GM19395 (cell line): ENCODE data around the gene DCDC2B.
A peak's percentile ranks its signal among the peaks of the same experiment; 100 is the strongest.
"Not testable (repeated sequence)": the region's sequence is repeated elsewhere in the genome, so short reads cannot be mapped to it uniquely, and the experiment has no call there.

ENCODE experiments used
- ATAC-seq: cut with Tn5 transposase; IDR thresholded peaks from one replicate; pipeline ENCODE4 v1.9.1; 2021; ENCODE audit warnings: mild to moderate bottlenecking, moderate library complexity; ENCODE audit not compliant: unreplicated experiment

Gene DCDC2B

DNA sequence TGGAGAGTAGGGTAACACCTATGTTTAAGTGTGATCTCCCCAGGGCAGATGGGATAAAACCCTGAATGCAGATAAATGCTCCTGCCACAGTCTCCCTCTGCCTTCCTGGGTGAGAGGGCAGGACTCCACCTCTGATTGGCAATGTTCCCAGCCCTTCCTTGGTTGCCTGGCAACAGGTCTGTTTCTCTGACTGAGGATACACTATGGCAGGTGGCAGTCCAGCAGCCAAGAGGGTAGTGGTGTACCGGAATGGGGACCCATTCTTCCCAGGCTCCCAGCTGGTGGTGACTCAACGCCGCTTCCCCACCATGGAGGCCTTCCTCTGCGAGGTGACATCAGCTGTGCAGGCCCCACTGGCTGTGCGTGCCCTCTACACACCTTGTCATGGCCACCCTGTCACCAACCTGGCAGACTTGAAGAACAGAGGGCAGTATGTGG lies at the start of gene DCDC2B:
Gene DCDC2B, plus strand, starts transcription at position 199 of the 438 bp plus-strand sequence. Its CDS starts 5 bp downstream, at position 204.
- ATAC-seq = no peak

DNA sequence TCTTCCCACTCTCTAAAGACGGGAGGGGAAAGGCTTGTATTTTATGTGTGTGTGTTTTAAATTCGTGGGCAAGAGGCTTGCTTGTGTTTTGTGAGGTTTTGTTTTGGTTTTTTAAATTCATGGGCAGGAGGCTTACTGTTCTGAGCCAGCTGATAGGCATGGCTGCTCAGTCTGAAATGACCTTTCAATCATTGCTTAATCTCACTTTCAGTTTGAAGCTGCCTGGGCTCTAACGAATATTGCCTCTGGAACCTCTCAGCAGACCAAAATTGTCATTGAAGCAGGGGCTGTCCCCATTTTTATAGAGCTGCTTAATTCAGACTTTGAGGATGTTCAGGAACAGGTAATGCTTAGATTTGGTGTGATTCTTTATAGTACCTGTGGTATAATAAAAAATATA lies 49.7 kb upstream of the DCDC2B start:
- ATAC-seq = no peak

DNA sequence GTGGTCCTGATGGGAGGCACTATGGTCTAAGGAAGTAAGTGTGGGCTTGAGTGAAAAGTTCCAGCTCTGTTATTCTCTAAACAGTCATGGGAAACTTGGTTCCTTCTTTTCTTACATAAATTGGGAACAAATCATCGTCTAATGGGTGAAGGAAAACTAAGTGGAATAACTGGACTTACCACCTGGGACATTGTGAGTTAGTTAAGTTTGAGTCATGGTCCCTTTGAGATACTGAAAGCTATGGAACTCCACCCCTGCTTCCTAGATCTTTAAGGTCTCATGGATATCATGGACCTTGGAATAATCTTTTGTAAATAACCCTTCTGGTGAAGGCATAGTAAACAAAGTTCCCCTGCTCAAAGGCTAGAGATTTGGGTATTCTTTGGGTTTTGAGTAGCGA lies 45.5 kb upstream of the DCDC2B start:
- ATAC-seq = no peak

DNA sequence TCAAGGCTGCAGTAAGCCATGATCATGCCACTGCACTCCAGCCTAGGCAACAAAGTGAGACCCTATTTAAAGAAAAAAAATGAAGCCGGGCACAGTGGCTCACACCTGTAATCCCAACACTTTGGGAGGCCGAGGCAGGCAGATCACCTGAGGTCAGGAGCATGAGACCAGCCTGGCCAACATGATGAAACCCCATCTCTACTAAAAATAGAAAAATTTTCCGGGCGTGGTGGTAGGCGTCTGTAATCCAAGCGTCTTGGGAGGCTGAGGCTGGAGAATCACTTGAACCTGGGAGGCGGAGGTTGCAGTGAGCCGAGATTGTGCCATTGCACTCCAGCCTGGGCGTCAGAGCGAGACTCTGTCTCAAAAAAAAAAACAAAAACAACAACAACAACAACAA lies 43.3 kb upstream of the DCDC2B start:
- not testable (repeated sequence) for ATAC-seq

DNA sequence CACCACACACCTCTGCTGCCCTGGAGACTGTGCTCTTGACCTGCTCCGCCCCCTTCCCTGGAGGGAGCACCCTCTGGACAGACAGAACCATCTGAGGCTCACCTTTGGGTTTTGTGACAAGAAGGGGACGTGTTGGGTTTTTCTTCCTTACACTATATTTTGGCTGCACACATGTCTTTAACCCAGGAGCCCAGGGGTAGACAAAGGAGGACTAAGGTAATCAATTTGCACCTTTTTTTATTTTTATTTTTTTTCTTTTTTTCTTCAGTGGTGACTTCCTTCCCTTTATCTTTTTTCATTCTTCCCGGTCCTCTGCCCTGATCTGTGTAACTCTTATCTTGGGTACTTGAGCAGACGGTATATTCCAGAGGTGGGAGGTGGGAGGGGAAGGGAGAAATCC lies 37.9 kb upstream of the DCDC2B start:
- ATAC-seq = no peak

DNA sequence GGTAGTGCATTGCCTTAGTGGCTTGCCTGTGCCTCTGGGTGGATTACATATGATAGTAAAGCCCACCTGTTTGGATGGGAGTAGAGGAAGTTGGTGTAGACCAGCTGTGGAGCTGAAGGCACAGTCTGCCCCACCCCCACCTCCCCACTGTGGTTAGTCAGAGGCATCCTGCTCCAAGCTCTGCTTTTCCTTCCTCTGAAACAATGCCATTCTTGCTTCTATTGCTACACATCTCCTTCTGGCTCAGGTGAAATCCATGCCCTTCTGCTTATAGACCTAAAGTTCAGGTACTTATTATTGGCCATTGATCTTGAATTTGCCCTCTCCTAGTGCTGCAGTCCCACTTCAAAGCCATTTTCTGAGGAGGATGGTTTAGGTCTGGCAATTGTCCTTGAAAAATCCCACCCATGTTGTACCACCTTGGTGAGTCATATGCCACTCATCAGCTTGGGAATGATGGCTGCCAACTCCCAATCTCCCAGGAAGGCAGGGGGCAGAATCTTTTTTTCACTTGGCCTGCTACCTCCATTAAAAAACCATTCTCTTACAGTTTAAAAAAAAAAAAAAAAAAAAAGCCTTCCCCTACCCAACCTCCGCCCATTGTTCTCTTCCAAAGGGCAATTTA lies 36.2 kb upstream of the DCDC2B start:
- no peak for ATAC-seq

DNA sequence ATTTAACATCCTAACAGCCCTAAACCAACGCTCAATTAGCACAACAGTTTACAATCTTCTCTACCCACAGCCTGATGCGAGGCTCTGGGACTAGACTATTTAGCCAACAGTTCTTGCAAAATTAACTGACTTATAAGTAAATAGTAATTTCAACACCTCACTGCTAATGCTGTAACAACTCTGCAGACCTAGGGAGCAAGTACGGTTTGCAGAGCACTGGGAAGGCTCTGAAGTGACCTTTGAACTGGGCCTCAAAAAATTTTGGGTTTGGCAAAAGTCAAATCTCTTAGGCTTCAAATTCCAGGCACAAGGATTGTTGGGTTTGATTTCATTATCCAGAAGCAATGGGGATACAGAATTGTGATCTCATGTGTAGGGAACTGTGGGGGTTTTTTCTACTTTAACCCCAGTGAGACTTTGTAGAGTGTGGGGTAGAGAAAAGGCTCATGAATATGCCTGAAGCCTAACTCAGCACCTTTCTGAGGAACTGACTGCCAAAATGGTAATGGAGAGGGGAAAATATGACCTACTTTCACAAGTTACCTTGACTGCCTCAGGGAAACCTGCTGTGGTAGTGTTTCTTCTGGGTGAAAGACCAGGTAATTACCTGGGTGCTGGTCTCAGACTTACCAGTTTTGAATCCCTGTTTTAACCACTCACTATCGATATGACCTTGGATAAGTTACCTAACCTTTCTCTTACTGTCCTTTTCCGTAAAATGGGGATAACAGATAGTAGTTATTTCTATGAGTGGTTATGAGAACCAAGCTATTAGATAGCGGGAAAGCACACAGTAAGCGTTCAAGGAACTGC lies 30.3 kb upstream of the DCDC2B start:
- ATAC-seq = no peak

DNA sequence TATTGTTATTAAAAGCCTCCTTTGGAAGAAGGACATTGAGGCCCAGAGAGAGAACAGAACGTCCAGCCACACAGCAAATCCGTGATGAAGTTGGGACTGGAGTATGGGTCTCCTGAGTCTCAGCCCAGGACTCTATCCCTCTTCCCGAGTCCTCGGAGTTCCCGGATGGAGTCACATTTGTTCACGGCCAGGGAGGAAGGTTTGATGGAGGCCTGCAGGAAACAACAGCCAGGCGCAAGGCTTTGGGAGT lies 29.8 kb upstream of the DCDC2B start:
- ATAC-seq = no peak

DNA sequence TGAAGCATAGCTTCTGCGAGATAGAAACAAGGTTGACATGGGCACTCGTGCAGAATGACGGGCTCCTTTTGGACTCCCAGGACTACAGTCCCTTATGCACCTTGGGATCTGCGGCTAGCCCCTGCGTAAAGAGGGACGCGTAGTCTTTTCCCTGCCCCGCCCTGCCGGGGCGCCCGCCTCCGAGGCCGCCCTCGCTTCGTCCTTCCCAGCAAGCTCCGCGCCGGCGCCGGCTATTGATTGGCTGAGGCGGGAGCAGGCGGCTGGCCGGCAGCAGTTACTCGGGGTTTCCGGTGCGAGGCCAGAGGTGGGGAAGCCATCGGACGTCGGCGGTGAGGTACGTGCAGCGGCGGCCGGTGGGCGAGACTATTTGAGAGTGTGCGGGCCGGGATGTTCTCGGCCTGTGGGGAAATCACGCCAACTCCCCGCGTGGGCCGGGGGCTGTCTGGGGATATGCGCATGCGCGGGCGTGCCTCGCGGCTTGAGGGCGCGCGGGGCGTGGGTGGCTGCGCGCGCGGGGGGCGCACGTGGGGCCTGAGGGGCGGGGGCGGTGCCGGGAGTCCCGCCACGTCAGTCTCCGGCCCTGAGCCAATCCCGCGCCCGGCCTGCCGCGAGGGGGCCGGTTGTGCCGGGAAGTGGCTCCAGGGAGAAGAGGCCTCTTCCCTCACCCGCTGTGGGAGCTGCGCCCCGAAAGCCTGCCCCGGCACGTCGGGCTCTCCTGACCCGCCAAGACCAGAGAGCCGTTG lies 29.3 kb upstream of the DCDC2B start, which contains the start of gene TXLNA:
Gene TXLNA, plus strand, starts transcription at position 233 of the 743 bp plus-strand sequence. CDS start 671 bp downstream, outside the sequence.
- ATAC-seq = peak; percentile 87

DNA sequence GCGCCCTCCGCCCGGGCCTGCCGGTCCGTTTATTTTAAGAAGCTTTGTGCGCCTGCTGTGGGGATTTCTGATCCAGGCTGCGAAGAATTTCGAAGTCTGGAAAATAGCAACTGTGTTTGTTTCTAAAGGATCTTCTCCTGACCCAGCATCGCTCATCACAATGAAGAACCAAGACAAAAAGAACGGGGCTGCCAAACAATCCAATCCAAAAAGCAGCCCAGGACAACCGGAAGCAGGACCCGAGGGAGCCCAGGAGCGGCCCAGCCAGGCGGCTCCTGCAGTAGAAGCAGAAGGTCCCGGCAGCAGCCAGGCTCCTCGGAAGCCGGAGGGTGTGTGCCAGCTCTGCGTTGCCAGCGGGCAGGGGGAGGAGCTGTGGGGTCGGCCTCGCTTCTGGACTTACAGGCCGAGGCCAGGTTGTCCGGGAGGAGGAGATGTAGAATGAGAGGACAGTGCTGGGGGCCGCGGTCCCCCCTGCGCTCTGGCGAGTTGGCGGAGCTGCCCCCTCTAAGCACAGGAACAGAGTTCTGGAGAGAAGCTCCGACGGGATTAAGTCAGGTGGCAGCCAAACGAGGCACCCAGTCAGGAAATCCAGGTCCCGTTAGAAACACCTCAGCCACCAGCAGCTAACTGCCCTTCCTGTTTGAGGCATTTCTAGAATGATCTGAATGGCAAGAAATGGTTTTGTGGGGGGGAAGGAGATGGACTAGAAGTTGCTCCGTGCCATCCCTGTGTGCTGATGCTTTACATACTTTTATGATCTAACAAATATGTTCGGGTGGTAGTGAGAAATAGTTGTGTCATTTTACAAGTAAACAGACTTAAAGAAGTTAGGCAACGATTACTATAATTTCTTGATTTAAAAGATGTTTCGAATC lies 28.5 kb upstream of the DCDC2B start:
- no peak for ATAC-seq

DNA sequence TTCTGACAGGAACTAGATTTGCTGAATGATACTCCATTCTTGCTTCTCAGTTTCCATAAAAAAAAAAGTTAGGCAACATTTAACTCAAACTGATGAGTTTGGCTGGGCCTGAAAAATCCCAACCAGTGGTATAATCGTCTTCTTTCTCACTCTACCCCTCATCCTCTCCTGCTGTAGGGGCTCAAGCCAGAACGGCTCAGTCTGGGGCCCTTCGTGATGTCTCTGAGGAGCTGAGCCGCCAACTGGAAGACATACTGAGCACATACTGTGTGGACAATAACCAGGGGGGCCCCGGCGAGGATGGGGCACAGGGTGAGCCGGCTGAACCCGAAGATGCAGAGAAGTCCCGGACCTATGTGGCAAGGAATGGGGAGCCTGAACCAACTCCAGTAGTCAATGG lies 27.8 kb upstream of the DCDC2B start:
- ATAC-seq = no peak

DNA sequence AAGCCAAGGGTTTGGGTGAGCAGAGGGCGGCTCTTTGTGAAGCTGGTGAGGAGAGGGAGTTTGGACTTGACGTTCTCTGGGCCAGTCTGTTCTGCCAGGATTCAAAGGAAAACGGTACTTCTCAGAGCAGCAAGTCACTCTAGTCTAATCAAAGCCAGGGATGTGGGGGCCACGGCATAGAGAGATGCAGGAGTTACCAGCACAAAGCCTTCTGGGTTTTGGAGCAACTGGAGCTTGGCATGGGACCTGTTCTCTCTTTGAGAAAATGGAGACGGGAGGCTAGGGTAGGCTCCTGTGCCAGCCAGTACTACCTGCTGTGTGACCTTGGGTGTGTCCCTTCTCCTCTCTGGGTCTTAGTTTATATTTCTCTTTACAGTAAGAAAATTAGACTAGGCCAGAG lies 27.3 kb upstream of the DCDC2B start:
- no peak for ATAC-seq

DNA sequence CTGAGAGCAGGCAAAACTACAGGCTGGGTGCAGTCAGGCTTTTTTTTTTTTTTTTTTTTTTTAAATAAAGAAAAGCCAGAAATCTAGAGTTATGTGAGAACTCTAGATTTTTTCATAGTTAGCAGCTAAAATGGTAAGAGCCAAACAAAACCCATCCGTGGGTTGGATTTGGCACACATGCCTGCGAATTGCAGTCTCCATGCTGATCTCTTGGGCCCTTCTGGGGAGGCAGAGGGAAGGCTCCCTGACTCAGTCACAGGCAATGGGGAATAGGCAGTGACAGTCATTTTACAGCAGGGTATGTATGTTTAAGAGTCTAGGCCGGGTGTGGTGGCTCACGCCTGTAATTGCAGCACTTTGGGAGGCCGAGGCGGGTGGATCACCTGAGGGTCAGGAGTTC lies 26.8 kb upstream of the DCDC2B start:
- no peak for ATAC-seq

DNA sequence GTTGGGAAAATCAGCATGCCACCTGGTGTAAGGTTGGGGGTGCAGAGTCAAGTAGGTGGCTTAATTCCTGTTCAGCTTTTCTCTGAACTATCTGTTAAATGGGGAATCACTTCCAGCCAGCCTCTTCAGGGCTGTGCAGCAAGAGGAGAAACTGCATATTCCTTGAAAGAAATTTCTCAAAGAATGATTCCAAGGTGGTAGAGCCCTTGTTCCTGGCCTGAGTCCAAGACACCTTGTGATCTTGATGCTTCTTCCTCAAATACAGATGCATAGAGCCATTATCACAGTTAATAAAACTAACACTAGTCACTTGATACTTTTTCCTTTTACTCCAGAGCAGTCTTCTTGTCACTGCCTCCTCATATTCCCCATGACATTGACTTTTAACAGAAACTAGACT lies 24.2 kb upstream of the DCDC2B start:
- no peak for ATAC-seq

DNA sequence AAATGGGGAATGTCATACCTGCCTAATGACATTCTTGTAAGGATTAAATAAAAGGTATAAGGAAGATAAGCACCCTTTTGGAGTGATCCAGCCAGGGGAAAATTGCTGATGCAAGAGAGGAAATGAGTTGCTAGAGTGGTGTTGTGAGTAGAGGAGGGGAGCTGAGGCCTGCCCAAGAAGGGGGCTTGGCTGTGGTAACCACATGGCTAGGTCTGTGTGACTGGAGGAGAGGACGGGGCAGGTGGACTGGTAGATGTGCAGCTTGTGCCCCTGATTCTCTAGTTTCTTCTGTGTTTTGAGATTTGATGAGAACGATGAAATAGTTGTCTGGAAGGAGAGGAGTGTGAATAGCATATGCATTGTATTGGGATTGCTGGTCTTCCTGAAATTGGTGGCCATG lies 22.8 kb upstream of the DCDC2B start:
- no peak for ATAC-seq

DNA sequence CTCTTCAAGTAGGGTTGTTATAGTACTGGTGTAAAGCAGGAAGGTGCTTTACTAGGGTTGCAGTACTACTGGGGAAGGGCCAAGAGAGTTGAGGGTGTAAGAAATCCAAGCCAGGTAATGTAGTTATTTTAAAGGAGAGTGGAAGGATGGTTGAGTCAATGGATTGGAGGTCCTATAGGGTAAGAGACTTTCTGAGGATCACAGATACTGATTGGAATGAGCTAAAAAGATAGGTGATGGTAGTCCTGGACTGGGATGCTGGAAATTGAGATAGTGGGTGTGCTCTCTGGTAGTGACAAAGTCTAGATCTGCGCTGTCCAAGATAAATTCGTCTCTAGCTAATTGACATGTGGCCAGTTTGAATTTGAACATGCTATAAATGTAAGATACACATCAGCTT lies 22.4 kb upstream of the DCDC2B start:
- ATAC-seq = no peak

DNA sequence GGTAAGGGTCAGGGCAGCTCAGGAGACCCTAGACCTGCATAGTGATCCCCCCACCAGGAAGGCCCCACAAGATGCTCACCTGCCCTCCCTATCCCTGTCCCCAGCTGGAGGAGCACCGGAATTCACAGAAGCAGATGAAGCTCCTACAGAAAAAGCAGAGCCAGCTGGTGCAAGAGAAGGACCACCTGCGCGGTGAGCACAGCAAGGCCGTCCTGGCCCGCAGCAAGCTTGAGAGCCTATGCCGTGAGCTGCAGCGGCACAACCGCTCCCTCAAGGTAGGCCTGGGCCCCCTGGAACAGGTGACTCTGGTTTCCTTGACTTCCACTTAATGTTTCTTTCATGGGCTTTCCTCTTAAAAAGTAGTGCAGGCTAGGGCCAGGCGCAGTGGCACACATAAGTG lies 21.0 kb upstream of the DCDC2B start:
- no peak for ATAC-seq

DNA sequence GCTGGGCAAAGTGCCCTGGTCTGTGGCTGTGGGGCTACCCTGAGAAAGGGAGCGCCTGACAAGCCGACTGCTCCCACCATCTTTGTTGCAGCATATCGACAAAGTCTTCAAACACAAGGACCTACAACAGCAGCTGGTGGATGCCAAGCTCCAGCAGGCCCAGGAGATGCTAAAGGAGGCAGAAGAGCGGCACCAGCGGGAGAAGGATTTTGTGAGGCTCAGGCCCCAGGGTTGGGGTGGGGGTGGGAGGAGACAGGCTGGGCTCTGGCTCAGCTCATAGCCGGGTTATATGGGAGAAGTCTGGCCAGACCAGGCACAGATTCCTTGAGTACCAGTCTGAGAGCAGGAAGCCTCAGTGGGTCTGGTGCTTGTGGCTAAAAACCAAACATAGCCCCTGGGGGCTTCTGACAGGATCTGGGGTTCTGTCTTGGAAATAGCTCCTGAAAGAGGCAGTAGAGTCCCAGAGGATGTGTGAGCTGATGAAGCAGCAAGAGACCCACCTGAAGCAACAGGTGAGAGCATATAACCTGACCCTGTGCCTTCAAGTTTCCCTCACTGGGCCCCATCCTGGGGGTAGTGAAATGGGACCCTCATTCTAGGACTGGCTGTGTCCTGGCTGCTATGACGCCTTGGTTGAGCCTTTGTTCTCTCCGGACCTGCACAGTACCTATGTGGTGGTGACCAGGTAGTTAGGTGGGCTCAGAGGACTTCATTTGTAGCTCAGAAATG lies 16.5 kb upstream of the DCDC2B start:
- ATAC-seq = no peak

DNA sequence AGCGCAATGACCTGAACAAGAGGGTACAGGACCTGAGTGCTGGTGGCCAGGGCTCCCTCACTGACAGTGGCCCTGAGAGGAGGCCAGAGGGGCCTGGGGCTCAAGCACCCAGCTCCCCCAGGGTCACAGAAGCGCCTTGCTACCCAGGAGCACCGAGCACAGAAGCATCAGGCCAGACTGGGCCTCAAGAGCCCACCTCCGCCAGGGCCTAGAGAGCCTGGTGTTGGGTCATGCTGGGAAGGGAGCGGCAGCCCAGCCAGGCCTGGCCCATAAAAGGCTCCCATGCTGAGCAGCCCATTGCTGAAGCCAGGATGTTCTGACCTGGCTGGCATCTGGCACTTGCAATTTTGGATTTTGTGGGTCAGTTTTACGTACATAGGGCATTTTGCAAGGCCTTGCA lies 13.9 kb upstream of the DCDC2B start:
- ATAC-seq = no peak

DNA sequence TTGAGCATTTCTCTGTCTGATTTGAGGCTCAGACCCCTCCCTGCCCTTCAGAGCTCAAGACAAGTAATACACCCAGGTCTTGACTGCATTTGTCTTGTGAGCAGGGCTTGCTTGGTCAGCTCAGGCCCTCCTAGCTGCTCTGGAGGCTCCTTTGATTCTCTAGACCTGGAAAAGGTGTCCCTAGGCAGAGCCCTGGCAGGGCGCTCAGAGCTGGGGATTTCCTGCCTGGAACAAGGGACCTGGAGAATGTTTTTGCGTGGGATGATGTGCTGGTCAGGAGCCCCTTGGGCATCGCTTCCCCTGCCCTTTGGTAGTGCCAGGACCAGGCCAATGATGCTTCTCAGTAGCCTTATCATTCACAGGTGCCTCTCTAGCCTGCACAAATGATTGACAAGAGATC lies 13.4 kb upstream of the DCDC2B start:
- no peak for ATAC-seq
